Fibroblast of pulmonary artery (primary cell): ENCODE measurements around the gene UNC80.

Experiments used
- DNase-seq: peaks from one replicate; pipeline ENCODE4 v3.0.0-alpha.2; 2010; ENCODE audit warnings: low read depth
- H3K4me3 ChIP-seq: replicated peaks from 2 replicates; pipeline ENCODE4 v1.5.1; 2011; ENCODE audit warnings: low read depth, mild to moderate bottlenecking, control low read depth, low read length, moderate library complexity
- CTCF ChIP-seq: IDR thresholded peaks from 2 replicates; pipeline ENCODE4 v1.5.1; 2011; ENCODE audit warnings: mild to moderate bottlenecking, control low read depth, low read length, inconsistent platforms; ENCODE audit errors: missing control alignments

Gene UNC80

DNA sequence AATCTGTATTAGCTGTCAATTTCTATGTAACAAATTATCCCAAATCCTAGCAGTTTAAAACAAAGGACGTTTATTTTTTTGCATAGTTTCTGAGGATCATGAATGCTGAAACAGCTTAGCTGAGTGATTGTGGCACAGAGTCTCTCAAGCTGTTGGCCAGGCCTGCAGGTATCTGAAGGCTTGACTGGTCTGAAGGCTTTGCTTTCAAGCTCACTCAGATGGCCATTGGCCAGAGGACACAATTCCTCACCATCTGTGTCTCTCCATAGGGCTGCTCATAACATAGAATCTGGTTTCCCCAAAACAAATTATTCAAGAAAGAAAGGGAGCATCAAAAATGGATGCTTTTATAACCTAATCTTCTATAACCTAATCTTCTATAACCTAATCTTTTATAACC is 33.7 kb downstream of the UNC80 start:
- no peak for DNase-seq
- H3K4me3 ChIP-seq = no peak overlapping the region
- TF ChIP-seq CTCF = no peak

GRCh38 chr2:209806318-209806717 is 34.7 kb downstream of the UNC80 start:
- H3K4me3 ChIP-seq = no peak overlapping the region
- DNase-seq = no peak
- no peak for TF ChIP-seq CTCF

- DNase-seq = no peak
- H3K4me3 ChIP-seq = no peak overlapping the region
Observed at GRCh38 chr2:209808521-209808920, 36.9 kb downstream of the UNC80 start.

GRCh38 chr2:209809256-209809655 is 37.6 kb downstream of the UNC80 start:
- DNase-seq = no peak

More at GRCh38 chr2:209808521-209808920, 36.9 kb downstream of the UNC80 start:
- no peak for TF ChIP-seq CTCF

DNA sequence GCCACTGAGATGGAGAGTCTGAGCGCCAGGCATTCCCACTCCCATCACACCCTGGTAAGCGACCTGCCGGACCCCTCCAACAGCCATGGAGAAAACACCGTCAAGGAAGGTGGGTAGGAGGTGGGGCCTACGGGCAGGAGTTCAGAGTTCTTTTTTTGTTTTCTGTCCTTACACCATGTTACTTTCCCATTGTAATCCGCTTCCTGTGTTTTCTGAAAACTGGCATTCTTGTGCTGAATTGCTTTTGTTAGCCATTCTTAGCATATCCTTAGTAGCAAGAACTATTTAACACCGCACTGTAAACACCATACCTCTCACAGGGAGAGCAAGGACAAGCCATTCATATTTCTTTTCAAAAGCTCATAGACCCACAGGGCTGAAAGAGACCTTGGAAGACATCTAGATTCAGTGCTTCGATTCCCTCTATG is 46.2 kb downstream of the UNC80 start:
- no peak for TF ChIP-seq CTCF

More at GRCh38 chr2:209809256-209809655, 37.6 kb downstream of the UNC80 start:
- no peak overlapping the region for H3K4me3 ChIP-seq
- TF ChIP-seq CTCF = no peak

GRCh38 chr2:209818939-209819338 is 47.3 kb downstream of the UNC80 start:
- H3K4me3 ChIP-seq = no peak overlapping the region
- no peak for TF ChIP-seq CTCF
- no peak for DNase-seq

More for the DNA sequence above, 46.2 kb downstream of the UNC80 start:
- no peak overlapping the region for H3K4me3 ChIP-seq
- no peak for DNase-seq

DNA sequence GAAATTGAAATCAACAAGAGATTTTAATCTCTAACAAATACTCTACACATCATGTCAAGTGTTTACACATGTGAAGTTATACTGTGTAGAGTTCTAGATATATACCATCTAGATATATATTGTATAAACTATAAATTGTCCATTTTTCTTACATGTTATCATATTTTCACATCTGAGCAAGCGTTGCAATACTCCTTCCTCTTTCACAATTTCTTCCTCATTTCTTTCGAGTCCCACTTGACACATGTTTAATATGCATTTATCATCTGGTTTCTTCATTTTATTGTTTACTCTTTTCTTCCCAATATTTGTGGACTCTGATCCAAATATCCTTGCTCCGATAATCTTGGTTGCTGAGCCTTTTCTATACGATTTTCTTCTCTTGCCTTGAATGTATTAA is 50.2 kb downstream of the UNC80 start:
- TF ChIP-seq CTCF = no peak
- H3K4me3 ChIP-seq = no peak overlapping the region
- DNase-seq = no peak
